ENCODE results near the gene SUN2.

DNA sequence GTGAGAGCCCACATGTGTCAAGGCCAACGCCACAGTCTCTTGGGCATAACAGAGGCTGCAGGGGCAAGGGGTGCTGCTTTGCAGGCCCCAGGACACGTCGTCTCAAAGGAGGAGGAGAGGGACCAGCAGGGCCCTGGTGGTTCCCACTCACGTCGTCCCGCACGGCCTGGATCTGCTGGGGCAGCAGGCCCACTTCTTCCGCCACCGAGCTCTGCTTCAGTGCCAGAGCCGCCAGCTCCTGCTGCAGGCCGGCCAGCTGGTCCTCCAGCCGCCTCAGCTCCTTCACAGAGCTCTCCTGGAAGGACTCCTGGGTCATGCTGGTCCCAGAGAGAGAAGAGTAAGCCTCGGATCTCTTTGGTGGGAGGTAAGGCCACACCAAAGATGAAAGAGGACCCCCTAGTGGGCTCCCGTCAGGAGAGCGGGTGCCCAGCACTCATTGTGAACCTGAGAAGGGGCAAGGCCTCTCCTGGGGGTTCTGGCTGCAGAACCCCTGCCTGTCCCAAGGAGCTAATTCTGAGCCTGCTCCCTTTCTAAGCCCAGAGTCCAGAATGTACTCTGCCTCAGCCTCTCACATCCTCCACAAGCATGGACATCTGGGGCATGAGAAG is 15.6 kb downstream of the SUN2 start:
- no peak for TF ChIP-seq CTCF (IDR thresholded peaks at IDR 0.05)
- TF ChIP-seq EZH2 (IDR thresholded peaks at IDR 0.05) = no peak
